HG03039 (cell line): ENCODE results near the gene CAPZB.
"Not testable (repeated sequence)": the region's sequence is repeated elsewhere in the genome, so short reads cannot be mapped to it uniquely, and the experiment has no call there.

ENCODE experiments used
- ATAC-seq: cut with Tn5 transposase; IDR thresholded peaks from one replicate; pipeline ENCODE4 v1.9.1; 2021; ENCODE audit warnings: mild to moderate bottlenecking, moderate library complexity; ENCODE audit not compliant: unreplicated experiment

Gene CAPZB

DNA sequence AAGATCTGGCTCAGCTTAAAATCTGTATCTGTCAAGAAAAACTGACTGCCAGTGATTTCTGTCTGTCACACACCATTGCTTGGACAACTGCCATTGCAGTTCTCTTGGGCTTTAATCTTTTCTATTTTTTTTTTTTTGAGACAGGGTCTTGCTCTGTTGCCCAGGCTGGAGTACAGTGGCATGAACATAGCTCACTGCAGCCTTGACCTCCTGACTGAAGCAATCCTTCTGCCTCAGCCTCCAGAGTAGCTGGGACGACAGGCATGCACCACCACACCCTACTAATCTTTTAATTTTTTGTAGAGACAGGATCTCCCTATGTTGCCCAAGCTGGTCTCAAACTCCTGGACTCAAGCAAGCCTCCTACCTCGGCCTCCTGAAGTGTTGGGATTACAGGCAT, 14.5 kb upstream of the CAPZB start:
- ATAC-seq: not testable (repeated sequence)

DNA sequence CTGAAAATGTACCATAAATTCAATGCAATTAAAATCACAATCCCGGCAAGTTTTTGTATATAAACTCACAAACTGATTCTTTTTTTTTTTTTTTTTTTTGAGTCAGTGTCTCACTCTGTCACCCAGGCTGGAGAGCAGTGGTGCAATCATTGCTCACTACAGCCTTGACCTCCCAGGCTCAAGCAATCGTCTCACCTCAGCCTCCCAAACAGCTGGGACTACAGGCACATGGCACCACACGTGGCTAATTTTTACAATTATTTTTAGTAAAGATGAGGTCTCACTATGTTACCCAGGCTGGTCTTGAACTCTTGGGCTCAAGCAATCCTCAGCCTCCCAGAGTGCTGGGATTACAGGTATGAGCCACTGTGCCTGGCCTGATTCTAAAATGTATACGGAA, 12.1 kb upstream of the CAPZB start:
- ATAC-seq: not testable (repeated sequence)

DNA sequence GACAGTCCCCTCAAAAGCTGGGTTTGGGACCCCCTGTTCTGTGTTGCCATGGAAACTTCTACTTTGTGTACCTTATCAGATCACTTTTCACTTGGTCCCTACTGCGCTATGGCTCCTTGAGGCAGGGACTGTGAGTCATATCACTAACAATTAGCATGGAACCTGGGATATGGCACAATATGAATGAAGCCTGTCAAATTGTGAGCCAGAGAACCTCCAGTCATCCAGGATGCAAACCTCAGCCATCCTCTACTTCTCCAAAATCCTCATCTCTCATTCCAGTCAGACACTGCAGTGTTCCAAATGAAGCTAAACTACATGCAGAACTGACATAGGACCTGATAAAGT, 11.2 kb upstream of the CAPZB start:
- ATAC-seq: no peak

DNA sequence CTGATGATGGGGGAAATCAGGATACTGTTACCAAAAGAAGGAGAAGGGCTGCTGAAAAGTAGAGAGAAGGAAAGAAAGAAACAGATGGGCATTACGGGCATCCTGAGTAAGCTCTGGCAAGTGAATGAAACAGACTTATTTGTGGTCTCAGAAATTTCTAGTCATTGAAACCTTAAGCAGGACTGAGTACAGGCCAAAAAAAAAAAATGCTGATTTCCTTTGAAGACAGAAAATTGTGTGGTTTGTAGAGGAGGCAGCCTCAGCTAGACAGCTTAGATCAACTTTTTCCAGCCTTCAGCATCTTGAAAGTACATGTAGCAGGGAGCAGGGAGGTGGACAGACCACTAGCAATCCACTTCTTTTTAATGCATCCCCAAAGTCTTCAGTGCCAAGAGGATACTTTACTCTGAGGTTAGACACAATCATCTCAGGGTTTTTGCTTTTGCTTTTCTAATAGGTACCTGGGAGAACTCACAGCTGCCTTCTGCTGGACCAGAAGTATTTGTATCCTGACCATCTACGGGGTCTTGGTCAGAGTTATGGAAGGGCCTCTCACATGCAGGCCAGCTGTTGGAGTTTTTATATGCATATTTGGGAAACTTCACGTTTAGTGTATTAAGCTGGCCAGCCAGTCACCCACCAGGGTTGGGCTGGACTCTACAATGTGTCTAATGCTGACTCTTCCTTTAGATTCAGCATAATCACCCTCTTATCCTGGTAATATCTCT, 10.6 kb upstream of the CAPZB start:
- ATAC-seq: no peak

DNA sequence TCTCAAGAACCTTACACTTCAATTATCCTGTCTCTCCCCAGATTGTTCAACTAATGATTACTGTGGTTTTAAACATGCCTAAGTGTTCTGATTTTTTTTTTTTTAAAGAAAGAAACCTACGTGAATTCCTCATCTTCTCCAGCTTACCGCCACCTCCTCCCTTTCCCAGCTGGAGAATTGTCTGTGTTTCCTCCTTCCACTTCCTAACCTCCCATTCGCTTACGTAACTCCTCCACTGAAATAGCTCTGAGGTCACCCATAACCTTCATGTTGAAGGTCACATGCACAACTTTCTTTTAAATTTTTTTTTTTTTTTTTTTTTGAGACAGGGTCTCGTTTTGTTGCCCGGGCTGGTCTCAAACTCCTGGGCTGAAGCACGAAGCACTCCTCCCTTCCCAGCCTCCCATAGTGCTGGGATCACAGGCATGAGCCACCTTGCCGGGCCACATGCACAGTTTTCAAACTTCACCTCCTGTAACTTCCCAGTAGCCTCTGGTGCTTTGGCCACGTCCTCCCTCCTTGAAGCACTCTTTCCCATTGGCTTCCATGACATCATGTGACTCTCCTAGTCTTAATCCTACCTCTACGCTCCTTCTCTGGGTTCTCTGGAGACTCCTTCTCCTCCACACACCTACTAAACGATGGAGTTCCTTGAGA, 9.8 kb upstream of the CAPZB start:
- ATAC-seq: no peak

DNA sequence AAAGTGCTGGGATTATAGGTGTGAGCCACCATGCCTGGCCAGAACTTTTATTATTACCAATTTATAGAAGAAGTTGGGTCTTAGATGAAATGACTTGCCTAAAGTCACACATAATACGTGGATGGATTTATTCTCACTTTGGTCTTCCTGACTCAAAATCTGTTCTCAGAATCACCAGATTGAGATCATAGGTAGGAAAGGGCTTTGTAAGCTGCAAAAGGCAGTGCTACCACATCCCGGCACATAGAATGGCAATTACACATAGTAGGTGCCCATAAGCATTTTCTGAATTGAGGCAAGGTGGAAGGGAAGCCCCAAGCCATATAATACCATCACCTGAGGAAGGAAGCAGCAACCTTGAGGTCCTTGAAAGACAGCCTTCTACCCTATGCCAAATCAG, 8.2 kb upstream of the CAPZB start:
- no peak for ATAC-seq

DNA sequence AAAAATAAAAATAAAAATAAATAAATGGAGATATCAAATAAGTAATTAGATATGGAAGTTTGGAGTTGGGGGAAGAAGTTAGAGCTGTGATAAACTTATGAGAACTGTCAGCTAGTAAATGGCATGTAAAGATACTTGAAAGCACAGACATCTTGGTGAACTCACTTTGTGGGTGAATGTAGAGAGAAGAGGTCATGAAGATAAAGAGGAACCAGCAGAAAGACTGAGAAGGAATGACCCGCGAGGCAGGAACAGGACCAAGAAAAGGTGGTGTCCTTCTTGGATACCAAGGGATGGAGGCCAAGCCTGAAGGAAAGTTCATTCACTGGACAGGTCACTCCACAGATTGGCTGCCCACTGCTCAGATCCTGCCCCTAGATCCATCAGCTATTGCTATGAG, 4.7 kb upstream of the CAPZB start:
- no peak for ATAC-seq

DNA sequence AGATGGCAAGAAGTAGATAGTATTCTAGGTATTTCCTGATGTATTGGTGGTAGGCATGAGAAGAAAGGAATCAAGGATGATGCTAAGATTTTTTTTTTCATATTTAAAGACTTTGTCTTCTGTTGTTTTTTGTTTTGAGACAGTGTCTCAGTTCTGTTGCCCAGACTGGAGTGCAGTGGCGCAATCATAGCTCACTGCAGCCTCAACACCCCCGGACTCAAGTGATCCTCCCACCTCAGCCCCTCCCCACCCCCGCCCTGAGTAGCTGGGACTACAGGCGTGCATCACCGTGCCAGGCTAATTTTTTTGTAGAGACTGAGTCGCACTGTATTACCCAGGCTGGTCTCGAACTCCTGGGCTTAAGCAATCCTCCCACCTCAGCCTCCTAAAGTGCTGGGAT, 2.8 kb upstream of the CAPZB start:
- ATAC-seq: no peak

DNA sequence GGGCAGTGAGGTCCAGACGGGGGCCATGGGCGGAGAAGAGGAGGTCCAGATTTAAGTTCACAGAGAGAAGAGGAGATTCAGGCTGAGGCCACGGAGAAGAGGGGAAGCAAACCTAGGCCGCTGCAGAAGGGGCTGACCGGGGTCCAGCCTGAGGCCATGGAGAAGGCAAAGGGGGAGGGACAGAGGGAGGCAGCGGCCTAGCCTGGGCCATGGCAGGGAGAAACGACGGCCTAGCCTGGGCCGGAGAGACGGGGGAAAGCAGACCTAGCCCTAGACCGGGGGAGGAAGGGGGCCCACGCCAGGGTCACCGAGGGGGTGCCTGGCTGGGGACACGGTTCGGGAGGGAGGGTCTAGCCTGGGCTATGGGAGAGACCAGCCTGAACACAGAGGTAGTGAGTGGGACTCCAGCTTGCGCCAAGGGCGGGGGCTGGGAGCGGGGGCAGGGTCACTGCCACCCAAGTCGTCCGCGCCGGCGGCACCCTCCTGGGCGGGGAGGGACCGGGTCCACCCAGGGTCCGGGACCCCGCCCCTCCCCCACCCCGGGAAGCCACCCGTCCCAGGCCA, 459 bp downstream of the CAPZB start:
- ATAC-seq: peak; percentile 11

DNA sequence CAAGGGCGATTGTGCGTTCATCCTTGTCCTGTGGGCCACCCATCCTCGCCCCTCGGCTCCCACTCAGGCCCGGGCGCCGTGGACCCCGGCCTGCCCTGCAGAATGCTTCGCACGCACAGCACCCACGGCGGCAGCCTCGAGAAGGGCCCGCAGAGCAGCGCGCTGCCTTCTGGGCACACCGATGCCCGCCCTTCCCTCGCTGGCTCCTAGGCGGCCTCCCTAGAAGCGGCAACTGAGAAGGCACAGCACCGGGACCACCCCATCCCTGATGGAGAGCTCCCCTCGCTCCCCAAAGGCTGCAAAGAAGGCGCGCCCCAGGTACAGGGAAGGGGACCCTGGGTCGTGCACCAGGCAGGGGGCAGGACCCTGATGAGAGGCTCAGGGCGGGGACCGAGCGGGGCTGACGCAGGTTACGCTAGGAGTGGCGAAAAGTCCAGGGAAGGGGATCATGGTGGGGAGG, 971 bp downstream of the CAPZB start:
- no peak for ATAC-seq

DNA sequence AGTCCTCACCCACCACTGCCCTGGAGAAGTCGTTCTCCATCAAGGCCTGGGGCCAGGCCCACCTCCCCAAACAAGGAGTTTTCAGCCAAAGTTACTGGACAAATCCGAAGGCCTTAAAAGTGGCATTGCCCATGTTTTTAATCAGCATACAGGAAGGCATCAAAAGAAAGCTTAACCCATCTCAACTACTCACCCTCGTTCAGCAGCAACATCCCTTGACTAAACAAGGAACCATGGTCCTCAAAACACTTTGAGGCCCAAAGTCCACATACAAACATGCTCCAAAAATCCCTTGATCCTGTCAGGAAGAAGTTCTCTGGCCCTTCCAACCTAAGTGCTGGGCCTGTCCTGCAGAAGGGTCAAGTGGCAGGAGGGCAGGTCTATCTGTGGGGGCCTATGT, 1.6 kb downstream of the CAPZB start:
- ATAC-seq: no peak

DNA sequence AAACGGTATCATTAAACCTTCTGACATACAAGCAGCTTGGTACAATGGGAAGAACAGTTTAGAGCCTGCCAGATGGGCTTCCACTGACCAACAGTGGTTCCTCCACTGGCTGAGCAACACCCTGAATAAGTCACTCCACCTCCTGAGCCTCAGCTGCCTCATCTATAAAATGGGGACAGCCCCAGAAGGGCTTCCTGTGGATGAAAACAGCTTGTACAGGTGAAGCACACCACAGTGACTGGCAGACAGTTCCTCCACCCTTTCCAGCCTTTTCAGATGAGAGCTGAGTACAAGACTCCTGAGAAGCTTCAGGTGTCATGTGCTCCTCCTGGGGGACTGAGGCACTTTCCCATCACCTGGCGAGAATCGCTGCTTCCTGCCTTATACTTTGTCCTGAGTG, 2.1 kb downstream of the CAPZB start:
- ATAC-seq: no peak

DNA sequence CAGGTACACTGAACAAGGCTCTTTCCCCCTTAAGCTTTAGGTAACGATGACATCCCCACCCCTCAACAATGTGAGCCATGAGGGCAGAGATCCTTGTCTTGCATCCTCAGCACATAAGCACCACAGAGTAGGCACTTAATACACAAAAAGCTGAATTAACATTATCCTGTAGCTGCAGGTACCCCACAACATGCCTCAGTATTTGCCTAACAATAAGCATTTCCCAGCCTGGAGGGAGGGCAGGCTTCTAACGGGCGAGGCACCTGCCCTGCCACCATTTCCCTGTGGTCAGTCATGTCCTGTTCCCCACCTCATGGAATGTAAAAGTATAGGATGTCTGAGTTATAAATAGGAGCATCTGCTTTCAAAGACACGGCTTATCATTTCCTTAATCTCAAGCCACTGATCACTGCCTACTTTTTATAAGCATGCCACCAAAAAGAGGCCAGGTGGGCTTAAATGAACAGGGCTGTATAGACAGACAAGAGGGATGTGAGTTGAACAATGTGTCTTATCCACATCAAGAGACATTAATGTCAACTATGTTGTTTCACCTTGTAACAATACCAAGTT, 3.4 kb downstream of the CAPZB start:
- no peak for ATAC-seq

DNA sequence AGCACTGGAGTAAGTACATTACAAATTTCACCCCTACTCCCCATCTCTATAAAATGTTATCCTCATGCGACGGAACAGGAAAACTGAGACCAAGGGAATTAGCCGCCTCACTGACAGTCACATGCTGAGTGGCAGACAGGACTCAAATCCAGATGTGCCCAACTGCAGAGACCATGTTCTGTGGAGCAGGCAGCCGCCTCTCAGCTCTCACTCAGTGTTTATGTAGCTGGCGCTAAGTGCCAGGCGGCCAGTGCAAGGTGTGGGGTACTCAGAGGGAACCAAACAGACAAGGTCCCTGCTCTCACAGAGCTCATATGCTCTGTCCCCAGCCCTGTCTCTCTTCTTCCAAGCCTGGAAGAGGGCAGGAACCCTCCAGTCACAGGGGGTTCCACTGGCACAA, 5.1 kb downstream of the CAPZB start:
- ATAC-seq: no peak

DNA sequence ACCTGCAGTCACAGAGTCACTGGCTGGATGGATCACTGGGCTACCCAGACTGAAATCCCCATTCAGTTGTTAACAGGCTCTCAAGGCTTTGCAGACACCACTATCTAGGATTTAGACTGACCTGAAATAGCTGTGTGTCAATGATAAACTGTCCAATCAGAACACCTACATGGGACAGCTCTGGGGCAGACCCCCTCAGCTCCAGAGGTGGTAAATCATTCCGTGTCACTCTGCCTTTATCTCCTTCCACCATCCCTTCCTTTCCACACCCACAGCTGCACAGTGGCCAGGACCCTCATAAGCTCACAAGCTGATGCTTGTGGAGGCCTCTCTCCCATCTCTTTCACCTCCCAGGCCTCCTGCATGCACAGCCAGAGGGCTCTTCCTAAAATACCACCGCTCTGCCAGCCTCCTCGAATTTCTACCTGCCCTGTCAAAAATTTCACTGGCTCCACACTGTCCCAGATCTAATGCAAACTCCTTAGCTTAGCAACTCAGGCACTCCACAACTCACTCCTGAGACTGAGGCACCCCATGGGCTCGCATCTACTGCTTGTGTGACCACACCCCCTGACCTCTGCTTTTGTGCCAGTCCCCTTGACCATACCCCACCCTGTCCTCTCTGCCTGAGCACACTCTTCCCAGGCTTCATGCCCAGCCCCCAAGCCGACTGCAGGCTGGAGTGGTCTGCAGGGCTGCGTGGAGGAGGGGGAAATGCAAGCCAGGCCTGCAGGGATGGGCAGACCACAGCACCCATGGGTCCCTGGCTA, 5.8 kb downstream of the CAPZB start:
- ATAC-seq: no peak

DNA sequence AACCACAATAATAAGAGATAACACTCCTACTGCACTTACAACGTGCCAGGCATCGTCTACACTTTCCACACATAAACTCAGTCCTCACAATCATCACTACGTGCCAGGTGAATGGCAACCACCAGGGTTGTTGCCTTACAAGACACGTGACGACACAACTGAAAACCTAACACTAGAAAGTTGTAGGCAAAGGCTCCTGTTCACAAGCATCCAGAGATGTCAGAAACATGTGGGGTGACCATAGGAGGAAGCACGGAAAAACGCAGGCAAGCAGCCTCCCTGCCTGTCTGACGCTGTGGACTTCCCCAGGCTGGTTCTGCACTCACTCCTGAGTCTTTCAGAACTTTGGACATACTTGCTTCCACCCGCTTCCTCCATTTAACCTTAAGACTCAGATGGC, 7.0 kb downstream of the CAPZB start:
- ATAC-seq: no peak

DNA sequence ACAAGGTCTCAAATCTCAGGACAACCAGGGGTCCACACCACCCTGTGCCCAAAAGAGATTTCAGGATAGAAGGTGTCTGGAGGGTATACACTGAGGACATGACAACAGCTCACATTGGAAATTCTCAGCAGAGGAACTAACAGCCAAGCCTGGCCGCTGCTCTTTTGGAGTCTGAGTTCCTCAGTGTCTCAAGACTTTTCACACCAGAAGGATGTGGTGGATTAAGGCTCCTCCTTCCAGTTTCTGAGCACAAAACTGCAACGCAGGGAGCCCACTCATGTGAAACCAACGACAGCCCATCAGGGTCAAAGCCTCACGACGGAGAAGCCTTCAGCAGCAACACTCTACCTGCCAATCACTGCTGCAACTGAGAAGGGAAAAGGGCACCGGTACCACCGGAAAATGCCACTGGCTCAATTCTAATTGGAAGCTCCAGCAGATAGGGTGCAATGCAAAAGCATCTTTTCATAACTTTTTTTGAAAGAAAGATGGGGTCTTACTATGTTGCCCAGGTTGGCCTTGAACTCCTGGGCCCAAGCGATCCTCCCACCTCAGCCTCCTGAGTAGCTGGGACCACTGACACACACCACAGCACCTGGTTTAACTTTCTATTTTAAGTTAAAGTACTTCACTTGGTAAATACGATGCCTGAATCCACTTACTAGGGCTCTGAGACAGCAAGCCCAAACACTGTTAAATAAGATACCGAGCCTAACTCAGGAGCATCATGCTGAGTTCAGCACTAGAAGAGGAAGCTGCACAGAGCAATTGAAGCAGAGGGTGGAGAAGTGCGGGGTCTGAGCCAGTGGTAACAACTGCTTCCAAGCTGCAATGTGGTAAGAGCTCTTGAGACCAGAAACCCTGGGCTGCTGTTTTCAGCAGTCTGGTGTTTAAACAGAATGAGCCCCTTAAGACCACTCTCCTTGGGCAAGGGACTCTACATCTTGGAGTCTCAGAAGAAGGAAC, 7.8 kb downstream of the CAPZB start:
- ATAC-seq: no peak

DNA sequence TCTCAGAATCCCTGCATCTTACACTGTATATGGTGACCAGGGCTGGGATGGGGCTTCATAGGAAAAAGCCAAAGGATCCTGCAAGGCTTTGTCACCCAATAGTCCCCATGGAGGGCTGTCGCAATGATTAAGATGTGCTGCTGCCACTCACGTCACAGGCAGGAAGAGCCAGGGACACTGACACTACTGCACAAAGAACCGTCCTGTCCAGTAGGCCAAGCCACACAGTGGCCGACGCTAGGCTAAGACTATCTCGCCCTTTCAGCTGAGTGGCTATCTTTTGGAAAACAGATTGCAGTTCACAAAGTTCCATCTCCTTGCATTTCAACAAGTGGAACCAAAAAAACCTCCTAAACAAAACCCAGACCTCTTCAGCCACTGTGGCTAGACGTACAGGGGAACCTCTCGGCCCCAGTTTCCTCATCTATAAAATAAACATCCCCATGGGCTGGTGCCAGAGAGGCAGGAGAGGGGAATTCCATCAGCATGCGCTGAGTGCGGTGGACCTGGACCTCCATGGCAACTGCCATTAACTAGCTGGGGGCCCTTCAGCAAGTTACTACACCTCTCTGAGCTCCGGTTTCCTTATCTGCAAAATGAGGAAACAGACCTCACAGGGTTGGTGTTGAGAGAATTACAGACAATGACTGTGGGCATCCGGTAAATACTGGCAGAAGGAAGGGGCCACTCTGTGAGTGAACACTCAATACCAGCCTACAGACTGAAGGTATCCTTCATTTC, 8.7 kb downstream of the CAPZB start:
- ATAC-seq: no peak

DNA sequence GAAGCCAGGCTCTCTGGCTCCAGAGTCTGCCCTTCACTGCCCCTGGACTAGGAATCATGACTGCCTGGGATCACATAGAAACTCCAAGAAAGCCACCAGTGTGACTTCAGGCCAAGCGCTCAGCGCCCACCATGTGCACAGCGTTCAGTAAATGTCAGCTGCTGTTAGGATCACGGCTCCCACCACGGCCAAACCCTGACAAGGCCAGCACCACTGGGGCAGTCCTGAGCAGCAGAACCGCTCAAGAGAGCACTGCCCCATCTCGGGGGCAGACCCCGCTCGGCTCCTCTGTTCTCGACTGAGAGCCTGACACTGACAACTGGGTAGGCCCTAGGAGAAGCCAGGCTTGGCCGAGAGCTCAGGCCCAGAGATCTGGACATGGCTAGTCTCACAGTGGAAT, 10.0 kb downstream of the CAPZB start:
- ATAC-seq: no peak

DNA sequence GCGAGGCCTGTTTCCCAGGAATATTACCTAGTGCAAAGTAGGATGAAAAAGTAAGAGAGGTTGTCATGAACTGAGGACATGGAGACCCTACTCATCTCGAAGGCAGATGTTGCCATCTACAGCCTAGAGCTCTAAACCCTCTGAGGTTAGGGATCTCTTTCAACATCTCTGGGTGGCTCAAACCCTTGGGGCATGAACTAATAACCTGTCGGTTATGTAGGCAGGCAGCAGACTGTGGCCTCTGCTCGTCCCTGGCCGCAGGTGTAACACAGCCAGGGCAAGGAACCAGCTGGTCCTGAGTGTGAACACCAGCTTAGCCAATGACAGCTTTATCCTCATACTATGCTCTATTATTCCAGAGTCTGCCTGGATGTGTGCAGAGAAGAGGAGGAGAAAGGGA, 13.2 kb downstream of the CAPZB start:
- no peak for ATAC-seq
